ENCODE data around the gene CCDC43. TPM values are rescaled to one million over a fixed set of nuclear protein-coding genes. Genes with fewer than 3 reads are reported as not detected.
A peak's percentile ranks its signal among the peaks of the same experiment; 100 is the strongest.
"Not testable (repeated sequence)": the region's sequence is repeated elsewhere in the genome, so short reads cannot be mapped to it uniquely, and the experiment has no call there.

CCDC43 gene, protein sequence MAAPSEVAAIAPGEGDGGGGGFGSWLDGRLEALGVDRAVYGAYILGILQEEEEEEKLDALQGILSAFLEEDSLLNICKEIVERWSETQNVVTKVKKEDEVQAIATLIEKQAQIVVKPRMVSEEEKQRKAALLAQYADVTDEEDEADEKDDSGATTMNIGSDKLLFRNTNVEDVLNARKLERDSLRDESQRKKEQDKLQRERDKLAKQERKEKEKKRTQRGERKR
- 41.2 TPM for polyA plus RNA-seq (ENCODE audit: insufficient read length)
- long read RNA-seq, donor 1, transcript CCDC43-201 (5 exons, 2,082 nt): major isoform, 9 of 13 reads
- long read RNA-seq, donor 1, partial matches to known transcripts: 0 of 13 reads
- long read RNA-seq, donor 1, other reads (novel, unspliced or antisense): 0 of 13 reads
- long read RNA-seq, donor 2, transcript CCDC43-201 (5 exons, 2,082 nt): major isoform, 15 of 20 reads
- long read RNA-seq, donor 2, partial matches to known transcripts: 0 of 20 reads
- long read RNA-seq, donor 2, other reads (novel, unspliced or antisense): 0 of 20 reads
- long read RNA-seq, donor 3, transcript CCDC43-201 (5 exons, 2,082 nt): major isoform, 7 of 12 reads
- long read RNA-seq, donor 3, partial matches to known transcripts: 0 of 12 reads
- long read RNA-seq, donor 3, other reads (novel, unspliced or antisense): 0 of 12 reads
- long read RNA-seq, donor 4, partial matches to known transcripts: 0 of 1 reads
- long read RNA-seq, donor 4, other reads (novel, unspliced or antisense): 0 of 1 reads
- long read RNA-seq, donor 5, transcript CCDC43-201 (5 exons, 2,082 nt): major isoform, 10 of 12 reads
- long read RNA-seq, donor 5, partial matches to known transcripts: 0 of 12 reads
- long read RNA-seq, donor 5, other reads (novel, unspliced or antisense): 0 of 12 reads
- long read RNA-seq, donor 6, transcript CCDC43-201 (5 exons, 2,082 nt): major isoform, 12 of 15 reads
- long read RNA-seq, donor 6, partial matches to known transcripts: 0 of 15 reads
- long read RNA-seq, donor 6, other reads (novel, unspliced or antisense): 0 of 15 reads
- long read RNA-seq, donor 7, transcript CCDC43-201 (5 exons, 2,082 nt): major isoform, 13 of 25 reads
- long read RNA-seq, donor 7, partial matches to known transcripts: 5 of 25 reads
- long read RNA-seq, donor 7, other reads (novel, unspliced or antisense): 0 of 25 reads
- long read RNA-seq, donor 8, partial matches to known transcripts: 0 of 4 reads
- long read RNA-seq, donor 8, other reads (novel, unspliced or antisense): 0 of 4 reads

- DNase-seq: peak; percentile 89
Observed at GRCh38 chr17:44689477-44690217, at the start of gene CCDC43. Gene CCDC43, minus strand, starts transcription at chr17:44689776. Its CDS starts 23 bp downstream, at chr17:44689753.

- no peak for DNase-seq
Observed at GRCh38 chr17:44738214-44738906, 48.8 kb upstream of the CCDC43 start.

DNA sequence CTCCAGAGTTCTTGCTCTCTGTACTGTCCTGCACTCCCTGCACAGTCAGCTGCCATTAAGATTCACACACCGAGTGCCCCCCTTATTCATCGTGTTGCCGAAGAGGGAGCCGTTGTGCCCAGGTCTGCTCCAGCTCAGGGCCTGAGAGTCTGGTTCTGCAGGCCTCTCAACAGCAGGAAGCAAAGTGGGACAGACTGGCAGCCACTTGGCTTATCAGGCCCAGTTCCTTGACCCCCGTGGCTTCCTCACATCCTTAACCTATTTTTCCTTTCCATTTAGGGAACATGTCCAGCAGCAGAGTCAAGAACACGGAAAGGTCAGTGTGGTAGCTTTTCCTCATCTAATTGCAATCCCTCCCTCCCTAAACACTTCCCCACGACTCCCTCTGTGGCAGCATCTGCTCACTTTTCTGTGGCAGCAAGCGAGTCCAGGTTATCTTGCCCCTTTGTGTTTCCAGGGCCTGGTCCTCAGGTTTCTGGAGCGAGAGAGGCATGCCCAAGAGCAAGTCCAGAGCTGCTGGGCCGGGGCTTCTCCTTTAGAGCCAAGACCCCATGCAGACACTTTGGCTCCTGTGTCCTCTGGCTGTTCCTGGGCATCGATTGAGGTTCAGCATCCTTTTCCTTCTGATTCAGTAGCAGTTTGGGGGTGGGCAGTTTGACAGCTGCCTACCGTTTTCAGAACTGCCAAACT lies 47.1 kb upstream of the CCDC43 start:
- no peak for DNase-seq

DNA sequence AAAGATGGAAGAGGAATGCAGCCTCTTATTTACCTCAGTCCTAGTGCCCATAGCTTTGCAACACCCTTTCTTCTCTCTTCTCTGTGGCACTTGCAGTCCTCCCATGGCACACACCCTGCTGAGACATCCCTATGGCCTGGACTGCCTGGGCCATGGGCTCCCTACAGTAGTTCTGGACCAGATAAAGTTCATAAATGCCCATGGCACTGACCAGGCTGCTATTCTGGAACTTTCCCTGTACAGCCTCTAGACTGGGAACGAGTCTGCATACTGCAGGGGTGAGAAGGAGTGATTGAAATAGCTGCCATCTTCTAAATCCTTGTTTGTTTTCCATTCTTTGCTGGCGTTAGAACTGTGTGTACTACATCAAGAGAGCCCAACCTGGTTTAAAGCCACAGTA lies 44.7 kb upstream of the CCDC43 start:
- no peak for DNase-seq

- DNase-seq: no peak
Observed at GRCh38 chr17:44733753-44734152, 44.2 kb upstream of the CCDC43 start.

DNA sequence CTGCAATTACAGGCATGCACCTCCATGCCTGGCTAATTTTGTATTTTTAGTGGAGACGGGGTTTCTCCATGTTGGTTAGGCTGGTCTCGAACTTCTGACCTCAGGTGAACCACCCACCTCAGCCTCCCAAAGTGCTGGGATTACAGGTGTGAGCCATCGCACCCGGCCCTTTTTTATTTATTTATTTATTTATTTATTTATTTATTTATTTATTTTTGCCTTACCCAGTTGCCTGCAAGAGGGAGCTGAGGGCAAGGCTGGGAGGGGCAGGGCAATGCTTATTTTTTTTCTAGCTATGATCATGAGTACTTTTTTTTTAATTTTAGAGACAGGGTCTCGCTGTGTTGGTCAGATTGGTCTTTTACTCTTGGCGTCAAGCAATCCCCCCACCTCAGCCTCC lies 36.5 kb upstream of the CCDC43 start:
- not testable (repeated sequence) for DNase-seq

DNA sequence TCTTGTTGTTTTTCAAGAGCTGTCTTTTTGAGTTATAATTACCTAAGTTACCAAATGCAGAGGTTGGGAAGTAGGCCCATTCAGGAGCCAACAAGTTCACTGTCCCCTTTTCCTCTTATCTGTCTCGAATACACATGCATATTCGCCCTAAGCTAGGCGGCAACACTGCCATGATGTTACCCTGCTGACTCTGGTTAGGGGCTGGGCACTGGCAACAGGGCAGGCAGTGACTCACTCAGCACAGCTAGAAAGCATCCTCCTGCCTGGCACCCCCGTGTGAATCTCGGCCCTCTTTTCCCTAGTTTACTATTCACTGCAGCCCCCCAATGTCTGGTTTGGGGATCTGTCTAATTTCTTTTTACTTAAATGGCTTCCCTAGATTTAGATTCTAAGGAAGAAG lies 32.7 kb upstream of the CCDC43 start:
- no peak for DNase-seq

DNA sequence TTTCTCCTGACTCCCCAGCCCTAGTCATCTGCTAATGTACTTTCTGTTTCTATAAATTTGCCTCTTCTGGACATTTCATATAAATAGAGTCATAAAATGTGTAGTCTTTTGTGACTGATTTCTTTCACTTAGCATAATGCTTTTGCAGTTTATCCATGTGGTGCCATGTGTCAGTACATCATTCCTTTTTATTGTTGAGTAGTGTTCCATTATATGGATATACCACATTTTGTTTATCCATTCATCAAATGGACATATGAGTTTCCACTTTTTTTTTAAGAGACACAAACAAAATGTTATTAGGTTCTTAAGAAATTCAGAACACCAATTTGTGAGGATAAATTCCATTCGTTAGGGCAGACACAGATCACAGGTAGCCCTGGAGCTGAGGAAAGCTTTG lies 29.9 kb upstream of the CCDC43 start:
- no peak for DNase-seq

GRCh38 chr17:44708401-44709263 lies 19.1 kb upstream of the CCDC43 start, which contains the start of gene DBF4B:
Gene DBF4B, plus strand, starts transcription at chr17:44708665. Its CDS starts 156 bp downstream, at chr17:44708821.
- DNase-seq: peak; percentile 94

- no peak for DNase-seq
Observed at GRCh38 chr17:44707755-44708400, 18.3 kb upstream of the CCDC43 start.

GRCh38 chr17:44700288-44700687 lies 10.7 kb upstream of the CCDC43 start:
- not testable (repeated sequence) for DNase-seq

GRCh38 chr17:44693609-44694008 lies 4.0 kb upstream of the CCDC43 start:
- DNase-seq: no peak

- DNase-seq: not testable (repeated sequence)
Observed at GRCh38 chr17:44690746-44691306, 1.2 kb upstream of the CCDC43 start.

DNA sequence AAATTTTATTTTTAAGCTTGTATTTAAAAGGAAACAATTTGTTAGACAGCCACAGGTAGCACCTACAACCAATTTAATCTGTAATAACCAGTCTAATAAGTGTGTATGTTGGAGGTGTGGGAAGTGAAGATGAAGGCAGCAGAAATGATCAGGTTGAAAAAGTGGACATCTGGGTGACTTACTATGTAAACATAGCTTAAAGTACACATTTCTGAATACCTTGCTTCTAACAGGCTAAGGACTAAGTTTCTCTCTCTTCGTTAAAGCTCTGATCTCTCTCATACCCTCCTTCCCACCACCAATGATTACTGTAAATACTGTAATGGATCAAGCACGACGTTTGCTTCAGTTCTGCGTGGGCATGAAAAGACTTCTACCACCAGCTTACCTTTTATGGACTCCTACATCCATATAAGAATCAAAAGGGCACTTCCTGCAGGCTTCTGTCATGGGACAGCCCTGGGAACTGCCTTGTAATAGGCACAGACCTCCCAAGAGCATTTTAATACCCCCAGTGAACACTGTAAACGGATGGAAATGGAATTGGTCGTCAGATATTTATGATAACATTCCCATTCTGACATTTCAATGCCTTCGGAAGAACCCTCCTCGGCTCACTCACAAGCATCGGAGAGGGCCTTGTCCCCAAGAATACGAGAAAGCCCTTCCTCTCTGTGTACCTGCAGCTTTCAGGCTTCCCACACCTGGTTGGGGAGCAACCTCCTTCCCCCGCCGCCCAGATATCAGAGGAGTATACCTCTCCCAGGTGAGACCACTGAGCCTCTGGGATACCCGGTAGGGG lies 700 bp downstream of the CCDC43 start:
- no peak for DNase-seq

DNA sequence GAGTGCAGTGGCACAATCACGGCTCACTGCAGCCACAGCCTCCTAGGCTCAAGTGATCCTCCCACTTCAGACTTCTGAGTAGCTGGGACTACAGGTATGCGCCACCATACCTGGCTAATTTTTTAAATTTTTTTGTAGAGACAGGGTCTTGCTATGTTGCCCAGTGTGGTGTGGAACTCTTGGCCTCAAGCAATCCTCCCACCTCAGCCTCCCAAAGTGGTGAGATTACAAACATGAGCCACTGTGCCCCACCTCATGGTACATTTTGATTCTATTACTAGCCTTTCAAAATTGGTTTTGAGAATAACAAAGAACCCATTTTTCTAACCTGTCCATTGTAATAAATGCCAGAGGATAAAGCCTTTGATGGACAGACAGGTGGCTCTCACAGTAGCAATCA lies 1.4 kb downstream of the CCDC43 start:
- no peak for DNase-seq

DNA sequence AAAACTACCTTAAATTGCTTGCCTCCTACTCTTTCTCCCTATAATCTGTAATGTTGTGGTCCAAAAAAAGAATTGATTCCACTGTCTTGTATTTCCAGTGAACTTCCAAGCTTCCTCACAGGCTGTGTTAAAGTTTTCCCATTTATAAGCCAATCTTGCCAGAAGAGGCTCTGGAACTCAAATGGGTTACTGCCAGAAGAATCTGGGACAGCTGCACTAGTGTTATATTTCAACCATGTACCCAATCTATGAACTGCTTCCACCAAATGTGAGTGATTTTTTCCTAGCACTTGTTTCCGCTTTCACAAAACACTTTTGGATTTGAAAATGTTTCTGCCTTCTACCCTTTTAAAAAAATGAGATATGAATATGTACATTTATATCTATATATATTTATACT lies 1.8 kb downstream of the CCDC43 start:
- DNase-seq: no peak

DNA sequence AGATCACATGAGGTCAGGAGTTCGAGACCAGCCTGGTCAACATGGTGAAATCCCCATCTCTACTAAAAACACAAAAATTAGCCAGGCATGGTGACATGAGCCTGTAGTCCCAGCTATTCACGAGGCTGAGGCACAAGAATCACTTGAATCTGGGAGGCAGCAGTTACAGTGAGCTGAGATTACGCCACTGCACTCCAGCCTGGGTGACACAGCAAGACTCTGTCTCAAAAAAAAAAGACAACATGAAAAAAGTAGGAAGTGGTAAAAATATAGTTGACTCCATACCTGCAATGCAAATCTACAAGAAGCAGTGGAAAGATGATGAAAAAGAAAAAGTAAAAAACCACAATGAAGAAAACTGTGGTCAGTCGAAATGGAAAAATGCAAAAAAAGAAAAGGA lies 6.3 kb downstream of the CCDC43 start:
- not testable (repeated sequence) for DNase-seq

Measured in left kidney (tissue), 8 donors.